Measurements from ENCODE around the gene MYL2. TPM values are rescaled to one million over a fixed set of nuclear protein-coding genes. Genes with fewer than 3 reads are reported as not detected.

MYL2 gene, protein sequence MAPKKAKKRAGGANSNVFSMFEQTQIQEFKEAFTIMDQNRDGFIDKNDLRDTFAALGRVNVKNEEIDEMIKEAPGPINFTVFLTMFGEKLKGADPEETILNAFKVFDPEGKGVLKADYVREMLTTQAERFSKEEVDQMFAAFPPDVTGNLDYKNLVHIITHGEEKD
- total RNA-seq (2022), result not detected in 2 replicates
- Bru-seq, nascent RNA, result not detected
- BruChase-seq, experiment 1, labeled RNA remaining after a 6-hour chase, result not detected
- not detected for BruChase-seq, experiment 2, labeled RNA remaining after a 2-hour chase
- long read RNA-seq, result 0 reads

DNA sequence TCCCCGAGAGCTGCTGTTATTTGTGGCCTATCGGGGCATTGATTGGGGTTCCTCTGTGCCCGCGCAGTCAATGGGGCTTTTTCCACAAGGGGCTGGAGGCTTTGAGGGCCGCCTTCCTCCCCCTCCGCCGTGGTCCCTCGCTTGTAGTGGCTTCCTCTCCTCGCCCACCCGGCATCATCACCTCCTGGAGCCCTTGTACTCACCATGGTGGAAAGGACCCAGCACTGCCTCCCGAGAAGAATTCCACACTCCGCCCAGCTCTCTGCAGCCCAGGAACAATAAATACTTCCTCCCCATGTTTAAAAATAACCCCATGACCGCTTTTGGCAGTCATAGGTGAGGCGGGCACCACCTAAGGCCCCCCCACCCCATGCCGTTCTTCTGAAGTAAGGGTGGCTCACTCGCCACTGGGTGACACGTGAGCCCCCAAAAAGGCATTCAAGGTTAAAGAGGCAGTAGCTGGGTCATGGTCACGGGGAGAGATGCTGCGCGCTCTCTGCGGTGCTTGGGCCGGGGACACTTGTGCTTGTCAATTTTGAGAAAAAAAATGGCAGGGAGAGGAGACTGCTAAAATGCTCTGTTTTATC is at the start of gene MYL2:
Gene MYL2, minus strand, starts transcription at position 256 of the 587 bp plus-strand sequence. Its CDS starts 50 bp downstream, at position 206.
- H3K27ac Mint-ChIP-seq (ENCODE audit: unreplicated experiment), result no peak within 1 kb of the TSS
- peaks cover 2% of the 10 kb centered on the region for H3K9me3 Mint-ChIP-seq (ENCODE audit: low read depth, unreplicated experiment)
- H3K4me3 Mint-ChIP-seq (ENCODE audit: low read depth, unreplicated experiment), result no peak within 1 kb of the TSS
- no peaks in the 10 kb centered on the region for H3K36me3 Mint-ChIP-seq (ENCODE audit: insufficient read depth, unreplicated experiment)
- CTCF ChIA-PET, result no interaction called here
- BruUV-seq (replicated peaks), result no TSS peak
- H3K27me3 Mint-ChIP-seq (ENCODE audit: unreplicated experiment), result peaks cover 65% of the 10 kb centered on the region
- DNase-seq, result no peak
- intact Hi-C loops (cut with micrococcal nuclease; ENCODE audit: unreplicated experiment), result loop anchor here (10.0 kb wide), 1 partner anchor 274 kb away; no protein-coding TSS in a partner anchor
- peaks cover 7% of the 10 kb centered on the region for H3K4me1 Mint-ChIP-seq (ENCODE audit: low read depth, unreplicated experiment)
- TF ChIP-seq, protein P1, sequence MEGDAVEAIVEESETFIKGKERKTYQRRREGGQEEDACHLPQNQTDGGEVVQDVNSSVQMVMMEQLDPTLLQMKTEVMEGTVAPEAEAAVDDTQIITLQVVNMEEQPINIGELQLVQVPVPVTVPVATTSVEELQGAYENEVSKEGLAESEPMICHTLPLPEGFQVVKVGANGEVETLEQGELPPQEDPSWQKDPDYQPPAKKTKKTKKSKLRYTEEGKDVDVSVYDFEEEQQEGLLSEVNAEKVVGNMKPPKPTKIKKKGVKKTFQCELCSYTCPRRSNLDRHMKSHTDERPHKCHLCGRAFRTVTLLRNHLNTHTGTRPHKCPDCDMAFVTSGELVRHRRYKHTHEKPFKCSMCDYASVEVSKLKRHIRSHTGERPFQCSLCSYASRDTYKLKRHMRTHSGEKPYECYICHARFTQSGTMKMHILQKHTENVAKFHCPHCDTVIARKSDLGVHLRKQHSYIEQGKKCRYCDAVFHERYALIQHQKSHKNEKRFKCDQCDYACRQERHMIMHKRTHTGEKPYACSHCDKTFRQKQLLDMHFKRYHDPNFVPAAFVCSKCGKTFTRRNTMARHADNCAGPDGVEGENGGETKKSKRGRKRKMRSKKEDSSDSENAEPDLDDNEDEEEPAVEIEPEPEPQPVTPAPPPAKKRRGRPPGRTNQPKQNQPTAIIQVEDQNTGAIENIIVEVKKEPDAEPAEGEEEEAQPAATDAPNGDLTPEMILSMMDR (IDR thresholded peaks at IDR 0.05; ENCODE audit: unreplicated experiment), result no peak

DNA sequence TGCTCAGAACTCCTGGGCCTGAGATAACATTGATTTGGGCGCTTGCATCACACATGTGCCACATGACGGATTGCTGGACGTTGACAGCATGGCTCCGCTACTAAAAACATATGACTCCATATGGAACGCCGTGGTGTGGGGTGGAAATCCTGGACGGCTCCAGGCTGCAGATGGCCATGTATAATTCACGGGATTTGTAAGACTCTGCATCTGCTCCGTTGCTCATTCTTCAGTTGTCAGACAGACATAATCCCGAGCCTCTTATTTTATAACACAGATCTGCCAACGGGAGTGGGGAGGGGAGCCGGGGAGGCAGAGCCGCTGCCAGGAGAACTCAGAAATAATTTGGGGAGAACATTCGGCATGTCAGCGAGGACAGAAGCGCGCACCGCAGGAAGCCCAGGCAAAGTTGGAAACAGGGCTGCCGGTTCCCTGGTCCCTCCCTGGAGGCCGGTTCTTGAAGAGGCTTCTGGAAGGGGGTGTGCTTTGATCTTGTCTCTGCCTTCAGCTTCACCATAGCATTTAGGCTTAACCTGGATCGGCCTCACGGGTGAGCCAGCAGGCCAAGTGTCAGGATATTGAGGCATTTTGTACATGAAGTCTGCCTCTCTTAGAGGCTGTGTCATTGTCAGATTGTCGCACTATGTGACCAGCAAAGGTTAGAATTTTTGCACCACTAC is 45.8 kb upstream of the MYL2 start:
- H3K27ac Mint-ChIP-seq (ENCODE audit: unreplicated experiment), result no peak overlapping the region
- CTCF ChIA-PET, result interaction anchor here (0.6 kb wide), 1 partner anchor 1336 kb away, joined by 3 read pairs; no protein-coding TSS in a partner anchor
- no peaks in the 10 kb centered on the region for H3K36me3 Mint-ChIP-seq (ENCODE audit: insufficient read depth, unreplicated experiment)
- H3K4me3 Mint-ChIP-seq (ENCODE audit: low read depth, unreplicated experiment), result no peak overlapping the region
- intact Hi-C loops (cut with micrococcal nuclease; ENCODE audit: unreplicated experiment), result no loop called here
- no TSS peak for BruUV-seq (replicated peaks)
- no peaks in the 10 kb centered on the region for H3K4me1 Mint-ChIP-seq (ENCODE audit: low read depth, unreplicated experiment)
- TF ChIP-seq, protein P1 (IDR thresholded peaks at IDR 0.05; ENCODE audit: unreplicated experiment), result no peak
- no peak for DNase-seq
- peaks cover 100% of the 10 kb centered on the region for H3K27me3 Mint-ChIP-seq (ENCODE audit: unreplicated experiment)
- no peaks in the 10 kb centered on the region for H3K9me3 Mint-ChIP-seq (ENCODE audit: low read depth, unreplicated experiment)

DNA sequence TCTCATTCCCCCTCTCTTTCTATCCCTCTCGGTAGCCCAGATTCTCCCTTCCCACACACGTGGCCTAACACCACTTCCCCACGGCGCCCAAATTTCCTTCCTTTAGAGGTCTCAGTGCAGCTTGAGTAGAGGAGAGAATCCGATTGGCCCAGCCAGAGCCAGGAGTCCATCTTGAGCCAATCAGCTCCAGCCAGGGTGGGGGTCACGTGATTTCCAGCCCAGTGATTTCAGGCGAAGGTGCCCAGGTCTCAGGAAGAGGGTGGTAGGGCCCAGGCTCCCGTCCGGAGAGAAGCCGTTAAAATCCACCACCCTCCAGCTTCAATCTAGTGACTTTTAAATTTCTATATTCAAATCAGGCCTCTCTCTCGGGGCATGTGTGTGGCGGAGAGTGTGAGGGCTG is 45.2 kb upstream of the MYL2 start:
- intact Hi-C loops (cut with micrococcal nuclease; ENCODE audit: unreplicated experiment), result no loop called here
- no peaks in the 10 kb centered on the region for H3K36me3 Mint-ChIP-seq (ENCODE audit: insufficient read depth, unreplicated experiment)
- no peak for DNase-seq
- no peaks in the 10 kb centered on the region for H3K9me3 Mint-ChIP-seq (ENCODE audit: low read depth, unreplicated experiment)
- no peak overlapping the region for H3K4me3 Mint-ChIP-seq (ENCODE audit: low read depth, unreplicated experiment)
- H3K4me1 Mint-ChIP-seq (ENCODE audit: low read depth, unreplicated experiment), result no peaks in the 10 kb centered on the region
- peaks cover 100% of the 10 kb centered on the region for H3K27me3 Mint-ChIP-seq (ENCODE audit: unreplicated experiment)
- TF ChIP-seq, protein P1 (IDR thresholded peaks at IDR 0.05; ENCODE audit: unreplicated experiment), result no peak
- CTCF ChIA-PET, result interaction anchor here (0.6 kb wide), 1 partner anchor 1335 kb away, joined by 3 read pairs; no protein-coding TSS in a partner anchor
- no TSS peak for BruUV-seq (replicated peaks)
- H3K27ac Mint-ChIP-seq (ENCODE audit: unreplicated experiment), result no peak overlapping the region

DNA sequence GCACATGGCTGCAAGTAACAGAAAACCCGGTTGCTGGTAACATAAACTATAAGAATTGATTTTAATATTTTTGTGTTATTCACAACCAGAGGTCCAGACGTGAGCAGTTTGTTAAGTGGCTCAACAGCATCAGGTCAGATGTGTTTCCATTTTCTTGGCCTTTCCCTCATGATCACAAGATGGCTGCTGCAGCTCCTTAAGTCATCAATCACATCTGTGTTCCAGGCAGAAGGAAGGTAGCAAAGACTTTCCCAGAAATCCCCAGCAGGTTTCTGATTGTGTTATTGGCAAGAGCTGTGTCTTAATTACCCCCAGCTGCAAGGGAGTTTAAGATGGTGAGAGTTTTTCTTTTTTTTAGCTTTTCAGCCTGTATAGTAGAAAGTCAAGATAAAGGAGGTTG is 40.4 kb upstream of the MYL2 start:
- DNase-seq, result no peak
- BruUV-seq (replicated peaks), result no TSS peak
- no peak overlapping the region for H3K27ac Mint-ChIP-seq (ENCODE audit: unreplicated experiment)
- CTCF ChIA-PET, result no interaction called here
- H3K9me3 Mint-ChIP-seq (ENCODE audit: low read depth, unreplicated experiment), result no peaks in the 10 kb centered on the region
- intact Hi-C loops (cut with micrococcal nuclease; ENCODE audit: unreplicated experiment), result no loop called here
- TF ChIP-seq, protein P1 (IDR thresholded peaks at IDR 0.05; ENCODE audit: unreplicated experiment), result no peak
- no peaks in the 10 kb centered on the region for H3K36me3 Mint-ChIP-seq (ENCODE audit: insufficient read depth, unreplicated experiment)
- no peak overlapping the region for H3K4me3 Mint-ChIP-seq (ENCODE audit: low read depth, unreplicated experiment)
- peaks cover 95% of the 10 kb centered on the region for H3K27me3 Mint-ChIP-seq (ENCODE audit: unreplicated experiment)
- no peaks in the 10 kb centered on the region for H3K4me1 Mint-ChIP-seq (ENCODE audit: low read depth, unreplicated experiment)
